ENCODE measurements around the gene USP7. TPM values are rescaled to one million over a fixed set of nuclear protein-coding genes. Genes with fewer than 3 reads are reported as not detected.

The USP7 gene
- total RNA-seq, 1 donor from 2014 or later = 96.9 TPM

DNA sequence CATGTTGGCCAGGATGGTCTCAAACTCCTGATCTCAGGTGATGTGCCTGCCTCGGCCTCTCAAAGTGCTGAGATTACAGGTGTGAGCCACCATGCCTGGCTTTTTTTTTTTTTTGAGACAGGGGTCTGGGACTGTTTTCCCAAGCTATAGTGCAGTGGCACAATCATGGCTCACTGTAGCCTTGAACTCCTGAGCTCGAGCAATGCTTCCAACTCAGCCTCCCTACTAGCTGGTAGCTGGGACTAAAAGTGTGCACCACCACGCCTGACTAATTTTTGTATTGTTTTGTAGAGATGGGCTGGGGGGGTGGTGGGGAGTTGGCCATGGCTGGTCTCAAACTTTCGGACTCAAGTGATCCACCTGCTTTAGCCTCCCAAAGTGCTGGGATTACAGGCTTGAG lies 36.1 kb upstream of the USP7 start:
- Histone ChIP-seq H3K79me2 (ENCODE audit: insufficient read depth, low read length) (no peaks in the 10 kb centered on the region), H4K20me1 (ENCODE audit: insufficient read depth, low read length) (no peaks in the 10 kb centered on the region), H3K9ac (ENCODE audit: low read length) (no peak overlapping the region), H3K9me3 (ENCODE audit: insufficient read depth, low read depth, low read length) (no peaks in the 10 kb centered on the region), H3K27ac (ENCODE audit: low read depth, low read length) (no peak overlapping the region), H3K4me2 (ENCODE audit: low read length) (no peak overlapping the region), H3K4me3 (ENCODE audit: insufficient read depth, low read depth, low read length) (no peak overlapping the region), H3K27me3 (ENCODE audit: insufficient read depth, low read length) (no peaks in the 10 kb centered on the region), H3K4me1 (ENCODE audit: insufficient read depth, low read length) (no peaks in the 10 kb centered on the region), H2AFZ (ENCODE audit: low read depth, low read length) (no peak overlapping the region), H3K36me3 (ENCODE audit: insufficient read depth, low read length) (no peaks in the 10 kb centered on the region)
- H3K4me1 Mint-ChIP-seq (ENCODE audit: low read depth, unreplicated experiment) = no peaks in the 10 kb centered on the region
- H3K27me3 Mint-ChIP-seq (ENCODE audit: low read depth, unreplicated experiment) = no peaks in the 10 kb centered on the region
- no peak overlapping the region for H3K27ac Mint-ChIP-seq (ENCODE audit: unreplicated experiment)
- H3K36me3 Mint-ChIP-seq (ENCODE audit: low read depth, unreplicated experiment) = no peaks in the 10 kb centered on the region
- H3K4me3 Mint-ChIP-seq (ENCODE audit: unreplicated experiment) = no peak overlapping the region
- DNase-seq (ENCODE audit: low read depth) (no peak), FAIRE-seq (no peak)
- peaks cover 1% of the 10 kb centered on the region for H3K9me3 Mint-ChIP-seq (ENCODE audit: unreplicated experiment)
- TF ChIP-seq EZH2 (IDR thresholded peaks at IDR 0.05; ENCODE audit: insufficient read depth, low read length) = no peak
- TF ChIP-seq CTCF (IDR thresholded peaks at IDR 0.05; ENCODE audit: insufficient read depth, low read depth, low read length) = no peak

- FAIRE-seq (no peak), DNase-seq (ENCODE audit: low read depth) (peak; percentile 31)
- Histone ChIP-seq H3K79me2 (ENCODE audit: insufficient read depth, low read length) (no peaks in the 10 kb centered on the region), H3K36me3 (ENCODE audit: insufficient read depth, low read length) (no peaks in the 10 kb centered on the region), H4K20me1 (ENCODE audit: insufficient read depth, low read length) (no peaks in the 10 kb centered on the region), H3K4me3 (ENCODE audit: insufficient read depth, low read depth, low read length) (no peak overlapping the region), H3K27me3 (ENCODE audit: insufficient read depth, low read length) (no peaks in the 10 kb centered on the region), H3K27ac (ENCODE audit: low read depth, low read length) (no peak overlapping the region), H3K4me1 (ENCODE audit: insufficient read depth, low read length) (no peaks in the 10 kb centered on the region), H2AFZ (ENCODE audit: low read depth, low read length) (no peak overlapping the region), H3K9me3 (ENCODE audit: insufficient read depth, low read depth, low read length) (no peaks in the 10 kb centered on the region), H3K9ac (ENCODE audit: low read length) (no peak overlapping the region), H3K4me2 (ENCODE audit: low read length) (no peak overlapping the region)
- no peak overlapping the region for H3K27ac Mint-ChIP-seq (ENCODE audit: unreplicated experiment)
- peaks cover 1% of the 10 kb centered on the region for H3K9me3 Mint-ChIP-seq (ENCODE audit: unreplicated experiment)
- H3K4me1 Mint-ChIP-seq (ENCODE audit: low read depth, unreplicated experiment) = peaks cover 2% of the 10 kb centered on the region
- no peaks in the 10 kb centered on the region for H3K36me3 Mint-ChIP-seq (ENCODE audit: low read depth, unreplicated experiment)
- TF ChIP-seq CTCF (IDR thresholded peaks at IDR 0.05; ENCODE audit: insufficient read depth, low read depth, low read length) = no peak
- TF ChIP-seq EZH2 (IDR thresholded peaks at IDR 0.05; ENCODE audit: insufficient read depth, low read length) = no peak
- H3K4me3 Mint-ChIP-seq (ENCODE audit: unreplicated experiment) = no peak overlapping the region
- H3K27me3 Mint-ChIP-seq (ENCODE audit: low read depth, unreplicated experiment) = no peaks in the 10 kb centered on the region
Measured at GRCh38 chr16:8998108-8998507, 34.4 kb upstream of the USP7 start.

DNA sequence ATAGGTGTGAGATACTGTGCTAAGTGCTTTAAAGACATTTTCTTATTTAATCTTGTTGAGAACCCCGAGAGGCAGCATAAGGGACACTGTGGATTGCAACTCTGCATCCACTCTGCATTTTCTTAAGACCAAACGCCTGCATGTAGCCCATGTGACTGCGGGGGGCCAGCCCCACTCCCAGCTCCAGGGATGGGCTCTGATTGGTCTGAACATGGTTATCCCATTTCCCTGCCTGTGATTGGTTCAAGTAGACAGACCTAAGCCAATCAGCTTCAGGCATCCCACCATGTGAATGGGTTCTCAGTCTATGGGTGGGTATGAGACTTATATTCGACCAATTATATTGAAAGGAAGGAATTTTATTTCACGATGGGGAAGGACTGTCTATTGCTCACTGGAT lies 33.2 kb upstream of the USP7 start:
- FAIRE-seq (no peak), DNase-seq (ENCODE audit: low read depth) (no peak)
- H3K36me3 Mint-ChIP-seq (ENCODE audit: low read depth, unreplicated experiment) = no peaks in the 10 kb centered on the region
- no peaks in the 10 kb centered on the region for H3K36me3 ChIP-seq (ENCODE audit: insufficient read depth, low read length)
- no peak overlapping the region for H3K4me3 ChIP-seq (ENCODE audit: insufficient read depth, low read depth, low read length)
- no peak overlapping the region for H3K9ac ChIP-seq (ENCODE audit: low read length)
- no peaks in the 10 kb centered on the region for H3K9me3 ChIP-seq (ENCODE audit: insufficient read depth, low read depth, low read length)
- H3K4me1 Mint-ChIP-seq (ENCODE audit: low read depth, unreplicated experiment) = peaks cover 2% of the 10 kb centered on the region
- H3K4me1 ChIP-seq (ENCODE audit: insufficient read depth, low read length) = no peaks in the 10 kb centered on the region
- H3K27ac ChIP-seq (ENCODE audit: low read depth, low read length) = no peak overlapping the region
- no peak overlapping the region for H3K4me2 ChIP-seq (ENCODE audit: low read length)
- no peaks in the 10 kb centered on the region for H3K27me3 Mint-ChIP-seq (ENCODE audit: low read depth, unreplicated experiment)
- H2AFZ ChIP-seq (ENCODE audit: low read depth, low read length) = no peak overlapping the region
- H3K27me3 ChIP-seq (ENCODE audit: insufficient read depth, low read length) = no peaks in the 10 kb centered on the region
- no peak overlapping the region for H3K4me3 Mint-ChIP-seq (ENCODE audit: unreplicated experiment)
- H3K27ac Mint-ChIP-seq (ENCODE audit: unreplicated experiment) = no peak overlapping the region
- no peaks in the 10 kb centered on the region for H3K79me2 ChIP-seq (ENCODE audit: insufficient read depth, low read length)
- TF ChIP-seq CTCF (IDR thresholded peaks at IDR 0.05; ENCODE audit: insufficient read depth, low read depth, low read length) (no peak), EZH2 (IDR thresholded peaks at IDR 0.05; ENCODE audit: insufficient read depth, low read length) (no peak)
- H4K20me1 ChIP-seq (ENCODE audit: insufficient read depth, low read length) = no peaks in the 10 kb centered on the region
- peaks cover 2% of the 10 kb centered on the region for H3K9me3 Mint-ChIP-seq (ENCODE audit: unreplicated experiment)

All from astrocyte (in vitro differentiated cells and primary cell).